ENCODE data around the gene FMN1.

FMN1 gene

GRCh38 chr15:32767236-32767635, 427.3 kb downstream of the FMN1 start:
- in situ Hi-C loops (cut with MboI; ENCODE audit: low sequenced_read_pairs, unreplicated experiment) = no loop called here
- TF ChIP-seq CTCF (IDR thresholded peaks at IDR 0.05; ENCODE audit: borderline replicate concordance, control extremely low read depth, extremely low read depth, insufficient read depth, missing control alignments) = no peak
- no peak for DNase-seq (ENCODE audit: low spot score)

GRCh38 chr15:32766101-32766500, 428.4 kb downstream of the FMN1 start:
- no peak for TF ChIP-seq CTCF (IDR thresholded peaks at IDR 0.05; ENCODE audit: borderline replicate concordance, control extremely low read depth, extremely low read depth, insufficient read depth, missing control alignments)
- no peak for DNase-seq (ENCODE audit: low spot score)
- in situ Hi-C loops (cut with MboI; ENCODE audit: low sequenced_read_pairs, unreplicated experiment) = no loop called here

- DNase-seq (ENCODE audit: low spot score) = no peak
- no peak for TF ChIP-seq CTCF (IDR thresholded peaks at IDR 0.05; ENCODE audit: borderline replicate concordance, control extremely low read depth, extremely low read depth, insufficient read depth, missing control alignments)
- in situ Hi-C loops (cut with MboI; ENCODE audit: low sequenced_read_pairs, unreplicated experiment) = no loop called here
Observed at GRCh38 chr15:32765236-32765635, 429.3 kb downstream of the FMN1 start.

GRCh38 chr15:32763295-32763694, 431.2 kb downstream of the FMN1 start:
- no peak for DNase-seq (ENCODE audit: low spot score)
- no peak for TF ChIP-seq CTCF (IDR thresholded peaks at IDR 0.05; ENCODE audit: borderline replicate concordance, control extremely low read depth, extremely low read depth, insufficient read depth, missing control alignments)
- in situ Hi-C loops (cut with MboI; ENCODE audit: low sequenced_read_pairs, unreplicated experiment) = no loop called here

GRCh38 chr15:32757426-32757825, 437.1 kb downstream of the FMN1 start:
- TF ChIP-seq CTCF (IDR thresholded peaks at IDR 0.05; ENCODE audit: borderline replicate concordance, control extremely low read depth, extremely low read depth, insufficient read depth, missing control alignments) = no peak
- no peak for DNase-seq (ENCODE audit: low spot score)
- in situ Hi-C loops (cut with MboI; ENCODE audit: low sequenced_read_pairs, unreplicated experiment) = no loop called here

- no peak for TF ChIP-seq CTCF (IDR thresholded peaks at IDR 0.05; ENCODE audit: borderline replicate concordance, control extremely low read depth, extremely low read depth, insufficient read depth, missing control alignments)
- no peak for DNase-seq (ENCODE audit: low spot score)
- in situ Hi-C loops (cut with MboI; ENCODE audit: low sequenced_read_pairs, unreplicated experiment) = no loop called here
Observed at GRCh38 chr15:32750979-32751378, 443.5 kb downstream of the FMN1 start.

- DNase-seq (ENCODE audit: low spot score) = no peak
- in situ Hi-C loops (cut with MboI; ENCODE audit: low sequenced_read_pairs, unreplicated experiment) = no loop called here
- TF ChIP-seq CTCF (IDR thresholded peaks at IDR 0.05; ENCODE audit: borderline replicate concordance, control extremely low read depth, extremely low read depth, insufficient read depth, missing control alignments) = no peak
Observed at GRCh38 chr15:32747921-32748342, 446.6 kb downstream of the FMN1 start.
